T-helper 2 cell (primary cell): ENCODE measurements around the gene FHL3.

Experiments used
- DNase-seq, 5 experiments: peaks; one replicate each; pipeline versions ENCODE4 v3.0.0 to v3.0.0-alpha.2; 2012 to 2022
- total RNA-seq, 2 donors: gene quantifications; one replicate each; lab custom pipeline; 2026; lab: John Stamatoyannopoulos, UW

FHL3 gene, protein sequence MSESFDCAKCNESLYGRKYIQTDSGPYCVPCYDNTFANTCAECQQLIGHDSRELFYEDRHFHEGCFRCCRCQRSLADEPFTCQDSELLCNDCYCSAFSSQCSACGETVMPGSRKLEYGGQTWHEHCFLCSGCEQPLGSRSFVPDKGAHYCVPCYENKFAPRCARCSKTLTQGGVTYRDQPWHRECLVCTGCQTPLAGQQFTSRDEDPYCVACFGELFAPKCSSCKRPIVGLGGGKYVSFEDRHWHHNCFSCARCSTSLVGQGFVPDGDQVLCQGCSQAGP
- total RNA-seq: 1.2 to 1.6 reads per million in 2 donors

DNA sequence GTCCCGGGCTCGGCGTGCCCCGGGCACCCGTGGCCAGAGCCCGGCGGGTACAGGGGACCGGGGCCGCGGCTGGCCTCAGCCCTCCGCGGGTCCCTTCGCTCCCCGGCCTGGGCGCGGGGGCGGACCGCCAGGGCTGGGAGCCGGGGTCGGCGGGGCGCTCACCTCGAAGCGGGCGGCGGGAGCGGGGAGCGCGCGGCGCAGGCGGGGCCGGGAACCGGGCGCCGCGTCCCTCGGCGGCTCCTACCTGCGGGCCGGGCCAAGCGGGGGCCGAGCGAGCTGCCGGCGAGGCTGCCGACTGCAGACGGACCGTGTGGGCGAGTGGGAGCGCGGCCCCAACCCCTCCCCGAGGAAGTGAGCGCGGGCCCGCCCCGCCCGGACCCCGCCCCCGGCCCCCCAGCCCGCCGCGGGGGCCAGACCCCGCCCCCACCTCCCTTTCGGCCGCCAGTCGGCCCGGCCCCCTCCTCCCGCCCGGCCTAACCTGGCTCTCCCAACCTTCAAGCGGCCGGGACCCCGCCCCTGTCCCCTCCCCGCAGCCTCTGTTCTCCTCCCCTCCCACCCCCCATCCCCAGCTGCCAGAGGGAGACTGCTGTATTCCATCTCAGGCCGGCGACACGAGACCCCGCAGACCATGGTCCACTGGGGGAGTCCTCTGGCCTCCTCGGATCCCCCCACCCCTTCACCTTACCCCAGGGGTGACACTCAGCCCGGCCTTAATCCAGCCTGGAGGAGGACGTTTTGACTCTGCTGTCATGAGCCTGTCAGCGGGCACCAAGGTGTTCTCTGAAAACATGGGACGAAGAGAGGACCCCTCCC is at the start of gene FHL3:
TSS of gene FHL3 (minus strand) at position 320 of the 813 bp plus-strand sequence. CDS start 6,102 bp downstream, outside the sequence.
- DNase-seq: peak in 3 of 5 experiments; percentile 18 to 42 (median 38)

DNA sequence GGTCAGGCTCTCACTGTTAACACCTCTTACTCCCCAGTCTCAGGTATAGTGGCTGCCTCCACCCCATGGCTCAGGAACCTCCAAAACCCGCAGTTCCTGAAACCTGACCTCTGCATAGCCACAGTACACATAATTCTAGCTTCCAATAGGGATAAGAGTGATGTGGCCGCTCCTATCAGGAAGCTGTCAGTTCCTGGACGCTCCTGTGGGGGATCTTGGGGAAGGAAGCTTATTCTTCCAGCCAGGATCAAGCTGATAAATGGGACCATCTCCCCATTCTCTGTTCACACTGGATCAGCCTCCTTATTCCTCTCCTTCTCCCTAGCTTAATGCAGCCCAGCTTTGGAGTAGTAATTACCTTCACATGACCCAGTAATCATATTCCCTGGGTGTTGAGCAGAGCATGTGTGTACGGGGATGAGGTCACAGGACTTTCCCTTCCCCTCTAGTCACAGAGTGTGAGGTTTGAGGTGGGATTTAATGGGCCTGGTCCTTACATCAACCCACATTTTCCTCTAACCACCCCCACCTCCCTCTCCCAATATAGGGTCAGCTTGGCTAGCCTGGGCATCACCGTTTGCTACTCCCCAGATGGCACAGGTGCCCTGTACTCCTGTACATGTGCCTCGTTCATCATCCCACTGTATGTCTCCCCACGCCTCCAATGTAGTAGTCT is 48.2 kb upstream of the FHL3 start:
- no peak for DNase-seq

DNA sequence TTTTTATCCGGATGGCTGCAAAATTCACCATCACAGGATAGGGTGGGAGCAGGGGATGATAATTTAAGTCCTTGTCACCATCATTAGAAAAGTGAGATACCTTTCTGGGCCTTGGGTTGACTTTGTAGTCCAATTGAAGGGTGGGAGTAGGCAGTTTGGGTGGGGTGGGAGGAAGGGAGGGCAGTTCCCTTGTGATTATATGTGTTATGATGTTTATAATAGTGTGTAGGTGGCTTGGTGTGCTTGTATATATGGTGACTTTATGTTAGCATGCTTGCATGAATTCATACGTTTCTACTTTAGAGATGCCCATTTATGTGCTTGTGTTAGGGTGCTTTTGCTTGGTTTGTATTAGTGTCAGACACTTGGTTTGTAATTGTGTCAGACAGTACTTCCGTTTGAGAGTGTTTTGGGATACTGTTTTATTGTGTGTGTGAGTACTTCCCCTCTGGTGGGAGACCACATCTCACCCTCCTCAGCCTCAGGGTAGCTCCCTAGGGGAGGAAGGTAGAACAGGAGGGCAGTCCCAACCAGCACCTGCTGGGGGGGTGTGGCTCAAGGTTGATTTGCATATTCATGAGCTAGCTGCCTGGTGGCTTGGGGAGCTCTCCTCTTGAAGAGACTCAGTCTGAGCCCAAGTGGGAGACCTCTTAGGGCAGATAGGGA is 47.6 kb upstream of the FHL3 start:
- peak in 1 of 5 experiments; percentile 48 for DNase-seq

DNA sequence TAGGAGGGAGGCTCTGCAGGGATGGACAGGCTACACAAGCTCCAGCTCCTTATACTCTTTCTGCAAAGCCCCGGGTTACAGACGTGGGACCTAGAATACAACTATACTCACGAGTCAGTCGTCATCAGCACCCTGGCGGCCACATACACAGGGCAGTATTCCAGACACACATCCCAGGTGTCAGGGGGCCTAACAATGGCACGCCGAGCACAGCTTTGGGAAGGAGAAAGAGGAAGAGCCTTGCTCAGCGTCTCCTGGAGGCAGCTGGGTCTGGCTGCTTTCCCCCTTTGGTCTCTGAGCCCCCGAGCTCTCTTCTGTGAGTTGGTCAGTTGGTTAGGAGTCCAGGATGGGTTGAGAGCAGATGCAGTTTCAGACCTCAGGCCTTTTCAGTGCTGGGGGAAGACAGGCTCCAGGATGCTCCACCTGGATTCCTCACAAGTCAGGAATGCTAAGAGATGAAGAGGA is 45.8 kb upstream of the FHL3 start:
- DNase-seq: no peak

DNA sequence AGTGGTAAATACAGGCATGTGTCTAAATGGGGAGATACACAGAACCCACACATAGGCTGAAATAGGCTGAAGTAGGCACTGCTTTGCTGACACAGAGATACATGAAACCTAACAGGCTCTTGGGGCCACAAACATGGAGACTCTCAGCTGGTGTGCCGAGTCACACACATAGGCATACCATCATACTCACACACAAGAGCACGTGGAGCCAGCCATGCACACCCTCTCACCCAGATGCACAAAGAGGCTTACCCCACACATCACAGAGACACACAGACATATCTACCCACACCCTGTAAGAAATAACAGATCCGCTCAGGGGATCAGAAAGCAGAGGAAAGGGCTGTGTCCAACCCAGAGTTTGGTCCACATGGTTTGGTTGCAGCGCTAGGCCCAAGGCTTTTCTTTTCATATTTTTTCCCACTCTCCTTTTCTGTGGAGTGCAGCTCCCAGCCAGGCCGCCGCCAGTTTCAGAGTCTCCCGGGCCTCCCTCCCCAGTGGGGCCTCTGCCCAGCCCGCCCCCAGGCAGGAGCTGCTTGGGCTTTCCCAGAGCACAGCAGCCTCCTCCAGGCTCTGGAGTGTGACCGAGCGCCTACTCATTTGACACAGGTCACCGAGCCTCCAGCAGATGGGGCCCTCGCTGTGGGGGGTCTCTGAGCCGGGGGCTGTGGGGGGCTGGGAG is 45.2 kb upstream of the FHL3 start:
- no peak for DNase-seq

DNA sequence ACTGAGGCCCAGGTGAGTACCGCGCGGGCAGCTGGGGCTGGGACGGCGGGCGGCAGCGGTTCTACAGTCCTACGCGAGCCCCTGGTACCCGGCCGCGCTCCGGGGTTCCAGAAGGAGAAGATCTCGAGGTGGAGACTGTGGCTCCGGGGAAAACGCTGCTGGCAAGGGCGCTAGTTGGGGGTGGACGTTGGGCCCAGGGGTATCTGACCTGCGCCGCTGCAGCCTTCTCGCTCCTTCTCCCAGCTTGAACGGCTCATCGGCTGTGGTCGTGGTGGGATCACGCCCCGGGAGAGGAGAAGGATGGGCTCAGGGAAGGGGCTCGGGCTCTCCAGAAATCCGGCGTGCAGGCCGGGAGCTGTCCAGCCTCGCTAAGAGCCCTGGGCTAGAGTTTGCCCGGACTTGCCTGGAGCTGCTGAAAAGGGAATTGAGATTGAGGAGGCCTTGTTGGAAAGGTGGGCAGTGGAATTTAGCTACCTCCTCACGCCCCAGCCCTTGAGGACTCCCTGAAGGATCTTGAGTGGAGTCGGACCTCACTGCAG is 42.4 kb upstream of the FHL3 start:
- no peak for DNase-seq

DNA sequence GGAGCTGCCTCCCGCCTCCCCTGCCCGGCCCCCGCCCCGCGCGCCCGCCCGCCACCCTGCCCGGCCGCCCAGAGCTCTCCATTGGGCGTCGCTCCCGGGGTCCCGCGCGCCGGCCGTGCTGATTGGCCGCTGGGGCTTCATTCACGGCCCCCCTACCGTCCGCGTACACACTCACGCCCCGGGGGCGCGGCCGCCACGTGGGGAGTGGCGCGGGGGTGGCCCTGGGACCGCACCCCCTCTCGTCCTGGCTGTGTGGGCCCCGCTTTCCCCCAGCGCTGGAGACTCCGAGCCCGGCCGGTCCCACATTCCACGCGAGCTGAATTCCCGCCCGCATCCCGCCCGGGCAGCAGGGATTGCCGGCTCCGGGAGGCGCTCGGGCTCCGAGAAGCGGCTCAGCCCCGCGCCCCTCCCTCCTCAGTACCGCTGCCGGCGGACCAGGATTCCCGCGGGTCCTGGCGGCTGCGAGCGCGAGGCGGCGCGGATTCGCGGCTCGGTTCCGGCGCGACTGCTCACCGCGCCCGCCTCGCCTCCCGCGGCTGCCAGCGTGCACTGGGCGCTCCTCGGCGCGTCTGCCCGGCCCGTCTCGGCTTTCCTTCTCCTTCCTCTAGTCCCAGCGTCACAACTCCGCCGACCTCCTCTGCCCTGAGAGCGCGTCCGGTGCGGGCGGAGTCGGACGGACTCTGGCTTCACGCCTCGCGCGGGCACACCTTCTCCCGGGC is 41.7 kb upstream of the FHL3 start:
- DNase-seq: peak; percentile 64 to 82 (median 70)

DNA sequence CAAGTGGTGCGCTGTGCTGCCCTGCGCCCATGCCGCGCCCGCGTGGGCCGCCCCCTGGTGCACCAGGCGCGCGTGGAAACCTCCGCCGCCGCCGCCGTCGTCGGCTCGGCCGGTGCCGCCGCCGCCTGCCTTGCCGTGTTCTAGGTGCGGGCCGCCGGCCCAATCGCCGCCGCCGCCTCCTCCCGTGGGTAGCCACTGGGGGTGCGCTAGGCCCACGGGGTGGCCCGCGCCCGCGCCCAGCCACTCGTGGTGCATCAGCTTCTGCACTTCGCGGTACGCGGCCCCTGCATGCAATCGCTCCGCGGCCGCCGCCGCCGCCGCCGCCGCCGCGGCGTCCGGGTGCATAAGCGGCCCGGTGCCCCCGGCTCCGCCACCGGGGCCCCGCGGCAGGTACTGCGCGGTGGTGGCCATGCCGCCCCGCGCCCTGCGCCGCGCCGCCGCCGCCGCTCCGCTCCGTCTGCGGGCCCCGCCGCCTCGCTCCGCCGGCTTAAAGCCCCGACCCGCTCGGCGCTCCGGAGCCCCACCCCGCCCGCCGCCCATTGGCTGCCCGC is 41.1 kb upstream of the FHL3 start, which contains the start of gene POU3F1:
TSS of gene POU3F1 (minus strand) at position 461 of the 551 bp plus-strand sequence. CDS start at position 411, 50 bp downstream.
- DNase-seq: peak in 1 of 5 experiments; percentile 29

DNA sequence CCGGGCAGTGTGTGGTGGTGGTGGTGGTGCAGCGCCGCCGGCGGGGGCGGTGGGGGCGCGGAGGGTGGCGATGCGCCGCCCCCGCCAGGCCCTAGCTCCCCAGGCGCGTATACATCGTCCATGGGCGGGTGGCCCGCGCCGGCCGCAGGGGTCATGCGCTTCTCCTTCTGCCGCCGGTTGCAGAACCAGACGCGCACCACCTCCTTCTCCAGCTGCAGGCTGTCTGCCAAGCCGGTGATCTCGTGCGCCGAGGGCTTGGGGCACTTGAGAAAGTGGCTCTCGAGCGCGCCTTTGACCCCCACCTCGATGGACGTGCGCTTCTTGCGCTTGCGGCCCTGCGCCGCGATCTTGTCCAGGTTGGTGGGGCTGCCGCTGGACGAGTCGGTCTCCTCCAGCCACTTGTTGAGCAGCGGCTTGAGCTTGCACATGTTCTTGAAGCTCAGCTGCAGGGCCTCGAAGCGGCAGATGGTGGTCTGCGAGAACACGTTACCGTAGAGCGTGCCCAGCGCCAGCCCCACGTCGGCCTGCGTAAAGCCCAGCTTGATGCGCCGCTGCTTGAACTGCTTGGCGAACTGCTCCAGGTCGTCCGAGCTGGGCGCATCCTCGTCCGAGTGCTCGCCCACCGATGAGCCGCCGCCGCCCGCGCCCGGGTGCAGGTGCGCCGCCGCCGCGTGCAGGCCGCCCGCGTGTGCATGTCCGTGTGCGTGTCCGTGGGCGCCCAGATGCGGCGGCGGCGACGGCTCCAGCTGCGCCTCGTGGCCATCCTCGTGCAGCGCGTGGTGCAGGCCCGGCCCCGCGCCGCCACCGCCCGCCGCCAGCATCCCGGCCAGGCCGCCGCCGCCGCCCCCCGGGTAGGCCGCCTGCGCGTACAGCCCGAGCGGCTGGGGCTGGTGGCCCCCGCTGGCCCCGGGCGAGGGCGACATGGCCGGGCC is 40.4 kb upstream of the FHL3 start:
- DNase-seq: peak in 1 of 5 experiments; percentile 40

DNA sequence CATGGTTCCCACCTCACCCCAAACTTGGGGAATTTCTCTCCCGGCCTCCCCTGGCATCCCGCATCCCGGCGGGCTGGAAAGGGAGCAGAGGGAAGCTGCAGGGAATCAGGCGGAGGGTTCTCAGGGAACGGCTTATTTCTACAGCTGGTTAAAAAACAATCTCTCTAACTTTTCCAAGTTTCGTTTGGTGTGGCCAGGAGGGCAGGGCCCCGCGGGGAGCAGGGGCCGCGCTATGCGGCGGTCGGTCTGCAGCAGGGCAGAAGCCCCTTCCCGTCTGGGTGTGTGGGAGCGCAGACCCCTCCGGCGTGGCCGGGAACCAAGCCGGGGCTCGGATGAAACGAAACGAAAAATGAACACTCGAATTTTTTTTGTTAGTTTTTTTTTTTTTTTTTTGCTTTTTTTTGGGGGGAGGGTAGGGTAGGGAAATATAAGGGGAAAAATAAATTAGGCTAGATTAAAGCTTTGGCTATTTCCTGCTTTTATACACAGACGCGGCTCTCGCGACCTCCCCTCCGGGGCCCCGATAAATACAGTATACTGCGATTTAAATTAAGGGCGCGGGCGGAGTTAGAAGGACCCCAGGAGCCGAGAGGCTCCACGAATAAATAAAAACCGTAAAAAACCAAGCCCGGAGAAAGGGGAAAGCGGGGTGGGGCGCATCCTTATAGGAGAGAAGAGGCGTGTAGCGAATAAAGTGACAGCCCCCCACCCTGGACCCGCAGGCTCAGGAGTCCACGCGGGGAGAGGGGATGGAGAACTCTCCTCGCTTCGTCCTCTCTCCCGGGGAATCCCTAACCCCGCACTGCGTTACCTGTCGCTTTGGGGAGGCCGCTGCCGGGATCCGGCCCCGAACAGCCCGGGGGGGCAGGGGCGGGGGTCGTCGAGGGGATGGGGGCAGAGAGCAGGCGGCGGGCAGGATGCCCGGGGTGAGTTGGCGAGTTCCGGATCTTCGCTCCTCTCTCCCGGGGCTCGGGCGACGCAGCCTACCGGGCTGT is 39.2 kb upstream of the FHL3 start:
- DNase-seq: no peak

DNA sequence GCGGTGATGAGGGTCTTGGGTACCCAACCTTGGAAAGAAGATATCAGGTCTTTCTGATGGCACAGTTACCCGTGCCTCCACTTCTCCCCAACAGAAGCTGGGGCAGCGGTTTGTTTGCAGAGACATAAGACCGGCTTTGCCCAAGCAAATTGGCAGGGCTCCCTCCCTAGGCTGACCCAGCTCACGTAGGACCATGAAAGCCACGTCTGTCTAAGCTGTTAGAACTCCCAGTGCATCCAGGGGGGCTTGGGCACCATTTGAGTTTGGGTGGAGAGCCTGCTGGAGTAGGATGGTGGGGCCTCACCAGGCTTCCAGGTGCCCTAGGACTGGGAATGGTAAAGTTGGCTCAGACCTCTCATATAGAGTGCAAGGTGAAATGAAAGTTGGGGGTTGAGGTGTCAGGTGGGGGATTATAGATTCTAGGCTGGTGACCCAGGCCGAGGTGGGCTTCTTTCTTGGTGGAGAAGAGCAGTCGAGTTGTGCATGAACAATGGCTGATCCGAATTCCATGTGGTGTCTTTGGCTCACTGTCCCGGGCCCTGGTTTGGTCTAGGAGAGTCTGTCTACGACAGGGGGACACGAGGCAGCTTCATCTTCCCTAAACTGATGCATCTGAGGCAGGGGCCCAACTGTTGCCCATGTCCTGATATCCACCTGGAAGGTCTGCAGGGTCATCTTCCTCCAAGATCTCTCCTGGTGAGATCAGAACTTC is 37.9 kb upstream of the FHL3 start:
- DNase-seq: no peak

DNA sequence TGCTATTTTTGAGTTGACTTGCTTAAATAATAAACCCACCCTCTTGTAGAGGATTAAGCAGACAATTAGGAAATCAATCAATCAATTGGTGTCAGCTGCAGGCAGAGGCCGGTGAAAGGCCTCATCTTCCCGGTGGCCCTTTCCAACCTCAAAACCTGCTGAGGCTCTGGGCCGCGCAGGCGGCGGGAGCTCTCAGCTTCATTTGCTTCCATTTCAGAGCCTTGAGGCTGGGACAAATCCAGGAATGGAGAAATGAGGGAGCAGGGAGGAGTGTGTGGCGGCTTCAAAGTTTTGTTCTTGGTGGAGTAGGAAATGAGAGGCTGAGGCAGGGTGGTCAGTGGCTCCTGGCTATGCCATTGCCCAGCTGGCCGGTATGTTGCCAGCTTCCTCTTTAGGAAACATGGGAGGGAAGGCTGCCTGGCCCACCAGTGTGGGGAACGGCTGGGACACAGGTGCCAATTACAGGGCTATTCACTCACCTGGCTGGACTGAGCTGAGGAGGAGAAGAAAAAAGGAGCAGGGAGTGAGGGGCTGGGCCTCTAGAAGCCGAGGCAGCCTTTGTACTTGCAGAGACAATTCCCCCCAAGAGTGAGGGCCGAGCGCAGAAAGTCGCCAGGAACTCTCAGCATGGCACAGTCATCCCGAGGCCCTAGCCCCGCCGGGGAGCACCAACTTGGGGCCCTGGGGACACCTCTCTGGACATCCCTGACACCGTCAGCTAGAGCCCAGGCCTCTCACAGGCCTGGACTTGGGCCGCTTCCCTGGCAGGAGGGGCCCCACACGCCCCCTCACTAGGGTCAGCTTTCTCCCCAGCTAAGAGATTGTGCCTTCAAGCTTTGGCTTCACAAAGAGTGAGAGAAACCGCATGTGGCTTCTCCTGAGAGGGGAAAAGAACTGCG is 36.9 kb upstream of the FHL3 start:
- no peak for DNase-seq

DNA sequence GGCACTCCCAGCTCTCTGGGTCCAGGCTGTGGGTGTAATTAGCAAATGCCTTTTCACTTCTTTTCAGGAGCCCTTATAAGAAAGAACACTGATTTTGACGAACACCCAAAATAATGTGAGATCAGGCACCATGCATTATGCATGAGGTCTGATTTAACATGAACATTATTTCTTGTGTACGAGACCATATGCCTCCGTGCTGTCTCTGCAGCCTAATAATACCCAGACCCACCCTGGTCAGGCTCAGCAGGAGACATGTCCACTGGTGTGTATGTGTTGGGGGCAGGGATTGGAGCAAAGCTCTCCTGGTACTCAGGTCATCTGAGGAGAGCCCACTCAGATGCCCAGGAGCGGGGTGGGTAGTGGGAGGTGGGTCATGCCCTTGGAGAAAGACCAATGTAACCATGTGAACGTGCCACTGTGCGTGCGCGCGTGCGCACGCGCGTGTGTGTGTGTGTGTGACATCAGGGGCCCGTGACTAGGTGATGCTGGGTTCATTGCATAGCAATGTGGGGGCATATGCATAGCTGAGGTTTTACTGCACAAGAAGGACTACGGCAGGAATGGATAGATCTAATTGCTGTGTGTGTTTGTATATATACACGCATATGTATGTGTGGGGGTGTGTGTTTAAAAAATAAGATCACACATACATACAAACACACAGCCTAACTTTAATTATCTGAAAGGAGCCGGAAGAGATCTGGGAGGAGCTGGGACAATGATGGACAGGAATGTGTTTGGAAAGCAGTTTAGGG is 34.2 kb upstream of the FHL3 start:
- DNase-seq: no peak

DNA sequence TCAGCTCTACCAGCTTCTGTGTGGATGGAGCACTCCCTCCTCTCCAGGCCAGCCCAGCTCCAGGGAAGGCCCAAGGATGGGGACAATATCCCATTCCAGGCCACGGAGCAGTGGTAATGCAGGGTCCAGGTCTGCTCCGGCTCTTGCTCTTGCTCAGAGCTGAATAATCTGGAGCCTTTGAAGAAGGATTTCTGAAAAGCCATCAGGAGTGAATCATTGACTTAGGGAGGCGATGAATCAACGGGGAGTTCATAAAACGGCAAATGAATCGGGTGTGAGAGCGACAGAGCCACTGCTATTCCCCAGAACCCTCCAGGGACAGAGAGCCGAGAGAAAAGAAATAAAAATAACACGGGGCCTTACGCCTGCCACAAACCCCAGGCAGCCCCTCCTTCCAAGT is 33.5 kb upstream of the FHL3 start:
- DNase-seq: no peak

DNA sequence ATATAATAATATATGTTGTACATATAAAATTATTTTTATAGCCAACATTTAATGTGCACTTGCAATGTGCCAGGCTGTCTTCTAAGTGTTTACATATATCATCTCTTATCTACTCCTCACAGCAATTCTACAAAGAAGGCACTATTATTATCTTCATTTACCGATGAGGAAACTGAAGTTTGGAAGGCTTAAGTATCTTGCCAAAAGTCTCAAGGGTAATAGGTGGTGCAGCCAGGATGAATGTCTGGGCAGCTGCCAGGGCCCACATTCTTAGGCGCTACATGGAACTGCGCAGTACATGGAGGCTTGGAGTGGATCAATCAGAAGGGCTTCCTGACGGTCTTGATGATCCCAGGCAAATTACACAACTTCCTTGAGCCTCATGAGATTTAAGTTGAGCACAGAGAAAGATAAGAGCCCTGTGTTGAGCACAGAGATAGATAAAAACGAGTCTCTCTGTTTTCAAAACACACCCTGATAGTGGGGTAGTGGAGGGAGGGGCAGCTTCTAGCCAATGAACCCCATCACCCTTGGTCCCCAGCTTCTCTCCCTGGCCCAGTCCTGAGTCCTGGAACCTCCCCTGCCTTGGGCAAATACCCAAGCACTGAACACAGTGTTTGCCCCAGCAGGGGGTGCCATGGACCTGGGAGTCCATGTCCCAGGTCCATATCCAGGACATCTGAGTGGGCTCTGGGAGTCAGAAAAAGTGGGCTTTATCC is 32.1 kb upstream of the FHL3 start:
- DNase-seq: no peak
